Subcutaneous adipose tissue (tissue), 4 donors: Measurements from ENCODE around the gene CSNK2A1. TPM values are rescaled to one million over a fixed set of nuclear protein-coding genes. Genes with fewer than 3 reads are reported as not detected.

Experiments used
- CTCF ChIP-seq: fragments of 450-650 bp; IDR thresholded peaks from one replicate; pipeline ENCODE4 v1.5.1; 2016; ENCODE audit warnings: low read depth, mild to moderate bottlenecking, control low read depth, antibody characterized with exemption, moderate library complexity
- total RNA-seq, 4 donors: library from RNA; depleted of rRNA; stranded (reverse); fragments of >200 nt; gene quantifications; one replicate each; pipeline ENCODE4 v1.1.0, GENCODE V29; 2016

Gene CSNK2A1
- total RNA-seq, 4 donors from 2014 or later, result 63.0 to 103 (median 78.3) TPM

- TF ChIP-seq CTCF, result no peak
These were observed 11.1 kb downstream of the CSNK2A1 start for GRCh38 chr20:532530-532929.

- TF ChIP-seq CTCF, result no peak
These were observed 12.0 kb downstream of the CSNK2A1 start for GRCh38 chr20:531608-532007.

GRCh38 chr20:530321-530720, 13.3 kb downstream of the CSNK2A1 start:
- TF ChIP-seq CTCF, result no peak

GRCh38 chr20:528923-529604, 14.5 kb downstream of the CSNK2A1 start:
- TF ChIP-seq CTCF, result no peak

- TF ChIP-seq CTCF, result no peak
These were observed 16.1 kb downstream of the CSNK2A1 start for GRCh38 chr20:527571-527886.

- no peak for TF ChIP-seq CTCF
These were observed 21.7 kb downstream of the CSNK2A1 start for GRCh38 chr20:521860-522259.

- TF ChIP-seq CTCF, result no peak
These were observed 23.6 kb downstream of the CSNK2A1 start for GRCh38 chr20:519999-520398.

GRCh38 chr20:517221-517620, 26.4 kb downstream of the CSNK2A1 start:
- TF ChIP-seq CTCF, result no peak
